Measurements from ENCODE around the gene STK16. TPM values are rescaled to one million over a fixed set of nuclear protein-coding genes. Genes with fewer than 3 reads are reported as not detected.

Gene STK16
- total and polyA plus RNA-seq, 2 of the 13 experiments (the other 11 are each of a cell fraction or from before 2014, with no cell fraction given): 28.0 to 50.9 TPM

GRCh38 chr2:219246559-219246958 is 1.3 kb downstream of the STK16 start (continued):
- TF ChIP-seq, protein P1, sequence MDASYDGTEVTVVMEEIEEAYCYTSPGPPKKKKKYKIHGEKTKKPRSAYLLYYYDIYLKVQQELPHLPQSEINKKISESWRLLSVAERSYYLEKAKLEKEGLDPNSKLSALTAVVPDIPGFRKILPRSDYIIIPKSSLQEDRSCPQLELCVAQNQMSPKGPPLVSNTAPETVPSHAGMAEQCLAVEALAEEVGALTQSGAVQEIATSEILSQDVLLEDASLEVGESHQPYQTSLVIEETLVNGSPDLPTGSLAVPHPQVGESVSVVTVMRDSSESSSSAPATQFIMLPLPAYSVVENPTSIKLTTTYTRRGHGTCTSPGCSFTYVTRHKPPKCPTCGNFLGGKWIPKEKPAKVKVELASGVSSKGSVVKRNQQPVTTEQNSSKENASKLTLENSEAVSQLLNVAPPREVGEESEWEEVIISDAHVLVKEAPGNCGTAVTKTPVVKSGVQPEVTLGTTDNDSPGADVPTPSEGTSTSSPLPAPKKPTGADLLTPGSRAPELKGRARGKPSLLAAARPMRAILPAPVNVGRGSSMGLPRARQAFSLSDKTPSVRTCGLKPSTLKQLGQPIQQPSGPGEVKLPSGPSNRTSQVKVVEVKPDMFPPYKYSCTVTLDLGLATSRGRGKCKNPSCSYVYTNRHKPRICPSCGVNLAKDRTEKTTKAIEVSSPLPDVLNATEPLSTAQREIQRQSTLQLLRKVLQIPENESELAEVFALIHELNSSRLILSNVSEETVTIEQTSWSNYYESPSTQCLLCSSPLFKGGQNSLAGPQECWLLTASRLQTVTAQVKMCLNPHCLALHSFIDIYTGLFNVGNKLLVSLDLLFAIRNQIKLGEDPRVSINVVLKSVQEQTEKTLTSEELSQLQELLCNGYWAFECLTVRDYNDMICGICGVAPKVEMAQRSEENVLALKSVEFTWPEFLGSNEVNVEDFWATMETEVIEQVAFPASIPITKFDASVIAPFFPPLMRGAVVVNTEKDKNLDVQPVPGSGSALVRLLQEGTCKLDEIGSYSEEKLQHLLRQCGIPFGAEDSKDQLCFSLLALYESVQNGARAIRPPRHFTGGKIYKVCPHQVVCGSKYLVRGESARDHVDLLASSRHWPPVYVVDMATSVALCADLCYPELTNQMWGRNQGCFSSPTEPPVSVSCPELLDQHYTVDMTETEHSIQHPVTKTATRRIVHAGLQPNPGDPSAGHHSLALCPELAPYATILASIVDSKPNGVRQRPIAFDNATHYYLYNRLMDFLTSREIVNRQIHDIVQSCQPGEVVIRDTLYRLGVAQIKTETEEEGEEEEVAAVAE (CRISPR knock-in tag; IDR thresholded peaks at IDR 0.05; ENCODE audit: borderline replicate concordance): no peak
- TF ChIP-seq ZKSCAN5 (CRISPR knock-in tag; IDR thresholded peaks at IDR 0.05) (no peak), ZNF335 (CRISPR knock-in tag; IDR thresholded peaks at IDR 0.05) (no peak), ZIK1 (CRISPR knock-in tag; IDR thresholded peaks at IDR 0.05; ENCODE audit: borderline replicate concordance, low read depth) (0 out of 2 replicates have a peak, but pooled peaks have one; percentile 29), KDM5A (IDR thresholded peaks at IDR 0.05; ENCODE audit: borderline replicate concordance, low read length) (no peak), ZNF605 (CRISPR knock-in tag; IDR thresholded peaks at IDR 0.05) (0 out of 2 replicates have a peak, but pooled peaks have one; percentile 18)
- TF ChIP-seq, protein P2, sequence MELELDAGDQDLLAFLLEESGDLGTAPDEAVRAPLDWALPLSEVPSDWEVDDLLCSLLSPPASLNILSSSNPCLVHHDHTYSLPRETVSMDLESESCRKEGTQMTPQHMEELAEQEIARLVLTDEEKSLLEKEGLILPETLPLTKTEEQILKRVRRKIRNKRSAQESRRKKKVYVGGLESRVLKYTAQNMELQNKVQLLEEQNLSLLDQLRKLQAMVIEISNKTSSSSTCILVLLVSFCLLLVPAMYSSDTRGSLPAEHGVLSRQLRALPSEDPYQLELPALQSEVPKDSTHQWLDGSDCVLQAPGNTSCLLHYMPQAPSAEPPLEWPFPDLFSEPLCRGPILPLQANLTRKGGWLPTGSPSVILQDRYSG (CRISPR knock-in tag; IDR thresholded peaks at IDR 0.05): no peak
